HTERT RPE-1 (cell line): ENCODE results near the gene CISD3.

Experiments used
- in situ Hi-C: fragments of 300-500 bp; cut with MboI; formaldehyde crosslinking; loops from 4 replicates; pipeline ENCODE4 v1.14.3; 2020; ENCODE audit warnings: low sequenced_read_pairs

CISD3 gene

GRCh38 chr17:38727736-38728135 lies 2.4 kb upstream of the CISD3 start:
- in situ Hi-C loops, result no loop called here

- in situ Hi-C loops, result no loop called here
These were observed 1.8 kb upstream of the CISD3 start for GRCh38 chr17:38728290-38728831.

GRCh38 chr17:38729368-38729885 lies 714 bp upstream of the CISD3 start:
- in situ Hi-C loops, result no loop called here

GRCh38 chr17:38730526-38731379 lies 612 bp downstream of the CISD3 start:
- in situ Hi-C loops, result no loop called here

- in situ Hi-C loops, result no loop called here
These were observed 1.6 kb downstream of the CISD3 start for GRCh38 chr17:38731526-38732294.

- in situ Hi-C loops, result no loop called here
These were observed 2.5 kb downstream of the CISD3 start for GRCh38 chr17:38732376-38733281.

- in situ Hi-C loops, result no loop called here
These were observed 3.3 kb downstream of the CISD3 start for GRCh38 chr17:38733282-38733981.

- in situ Hi-C loops, result no loop called here
These were observed 4.1 kb downstream of the CISD3 start for GRCh38 chr17:38733982-38734973.

GRCh38 chr17:38735161-38735997 lies 5.2 kb downstream of the CISD3 start:
- in situ Hi-C loops, result no loop called here

- in situ Hi-C loops, result no loop called here
These were observed 8.0 kb downstream of the CISD3 start for GRCh38 chr17:38738007-38738662.

- in situ Hi-C loops, result no loop called here
These were observed 8.5 kb downstream of the CISD3 start for GRCh38 chr17:38738686-38739085.

GRCh38 chr17:38739305-38739704 lies 9.2 kb downstream of the CISD3 start:
- in situ Hi-C loops, result no loop called here

GRCh38 chr17:38740044-38740443 lies 9.9 kb downstream of the CISD3 start:
- in situ Hi-C loops, result no loop called here

- in situ Hi-C loops, result no loop called here
These were observed 10.7 kb downstream of the CISD3 start for GRCh38 chr17:38740806-38741205.

- in situ Hi-C loops, result no loop called here
These were observed 11.3 kb downstream of the CISD3 start for GRCh38 chr17:38741461-38741860.

GRCh38 chr17:38741921-38742410 lies 11.8 kb downstream of the CISD3 start:
- in situ Hi-C loops, result no loop called here
